ENCODE results near the gene ANKHD1. TPM values are rescaled to one million over a fixed set of nuclear protein-coding genes. Genes with fewer than 3 reads are reported as not detected.

Gene ANKHD1
- total and polyA plus RNA-seq, 7 donors = 31.2 to 86.1 (median 57.1) TPM

- Histone ChIP-seq H3K9me3 (no peaks in the 10 kb centered on the region), H3K4me3 (no peak overlapping the region), H3K4me1 (no peaks in the 10 kb centered on the region), H3K27ac (no peak overlapping the region), H3K27me3 (ENCODE audit: insufficient read depth in 3 of 3, low read length in 2 of 3) (no peaks in the 10 kb centered on the region), H3K36me3 (ENCODE audit: insufficient read depth in 1 of 2, low read depth in 1 of 2) (no peaks in the 10 kb centered on the region)
- DNase-seq (no peak), ATAC-seq (no peak)
- no peak for TF ChIP-seq CTCF (IDR thresholded peaks at IDR 0.05)
- intact Hi-C loops (cut with DNase I) = no loop called here
These were observed 18.8 kb upstream of the ANKHD1 start for GRCh38 chr5:140382866-140383265.

GRCh38 chr5:140383300-140383699 lies 18.3 kb upstream of the ANKHD1 start:
- Histone ChIP-seq H3K27ac (no peak overlapping the region), H3K4me3 (no peak overlapping the region), H3K4me1 (no peaks in the 10 kb centered on the region), H3K27me3 (ENCODE audit: insufficient read depth in 3 of 3, low read length in 2 of 3) (no peaks in the 10 kb centered on the region), H3K36me3 (ENCODE audit: insufficient read depth in 1 of 2, low read depth in 1 of 2) (no peaks in the 10 kb centered on the region), H3K9me3 (no peaks in the 10 kb centered on the region)
- intact Hi-C loops (cut with DNase I) = no loop called here
- DNase-seq (no peak), ATAC-seq (no peak)
- 86 to 94% (median 87%) methylated on average over 2 of the region's 2 CpGs for WGBS, 3 donors
- no peak for TF ChIP-seq CTCF (IDR thresholded peaks at IDR 0.05)

- no peak overlapping the region for H3K4me3 ChIP-seq
- no peak for ATAC-seq
- H3K27ac ChIP-seq = no peak overlapping the region
- H3K4me1 ChIP-seq = no peaks in the 10 kb centered on the region
- H3K9me3 ChIP-seq = no peaks in the 10 kb centered on the region
- no peaks in the 10 kb centered on the region for H3K27me3 ChIP-seq (ENCODE audit: insufficient read depth in 3 of 3, low read length in 2 of 3)
- WGBS, 3 donors = 94 to 97% (median 96%) methylated on average over 2 of the region's 2 CpGs
- no peak for TF ChIP-seq CTCF (IDR thresholded peaks at IDR 0.05)
- intact Hi-C loops (cut with DNase I) = no loop called here
- H3K36me3 ChIP-seq (ENCODE audit: insufficient read depth in 1 of 2, low read depth in 1 of 2) = no peaks in the 10 kb centered on the region
- DNase-seq = no peak
These were observed 13.6 kb upstream of the ANKHD1 start for GRCh38 chr5:140388052-140388451.

GRCh38 chr5:140391312-140391711 lies 10.3 kb upstream of the ANKHD1 start:
- DNase-seq (no peak), ATAC-seq (no peak)
- 79 to 92% (median 84%) methylated on average over 1 of the region's 1 CpG for WGBS, 3 donors
- Histone ChIP-seq H3K9me3 (no peaks in the 10 kb centered on the region), H3K4me1 (no peaks in the 10 kb centered on the region), H3K27me3 (ENCODE audit: insufficient read depth in 3 of 3, low read length in 2 of 3) (no peaks in the 10 kb centered on the region), H3K4me3 (no peak overlapping the region), H3K36me3 (ENCODE audit: insufficient read depth in 1 of 2, low read depth in 1 of 2) (no peaks in the 10 kb centered on the region), H3K27ac (no peak overlapping the region)
- intact Hi-C loops (cut with DNase I) = loop anchor here in 1 of 2 donors (5.0 kb wide), 1 partner anchor 1231 kb away; no protein-coding TSS in a partner anchor
- no peak for TF ChIP-seq CTCF (IDR thresholded peaks at IDR 0.05)

- no peak overlapping the region for H3K27ac ChIP-seq
- no peak overlapping the region for H3K4me3 ChIP-seq
- intact Hi-C loops (cut with DNase I) = loop anchor here in 1 of 2 donors (5.0 kb wide), 1 partner anchor 1231 kb away; no protein-coding TSS in a partner anchor
- H3K4me1 ChIP-seq = no peaks in the 10 kb centered on the region
- WGBS, 3 donors = 97 to 100% (median 100%) methylated on average over 1 of the region's 1 CpG
- no peak for ATAC-seq
- no peaks in the 10 kb centered on the region for H3K27me3 ChIP-seq (ENCODE audit: insufficient read depth in 3 of 3, low read length in 2 of 3)
- no peak for DNase-seq
- H3K9me3 ChIP-seq = no peaks in the 10 kb centered on the region
- H3K36me3 ChIP-seq (ENCODE audit: insufficient read depth in 1 of 2, low read depth in 1 of 2) = no peaks in the 10 kb centered on the region
- TF ChIP-seq CTCF (IDR thresholded peaks at IDR 0.05) = no peak
These were observed 9.9 kb upstream of the ANKHD1 start for GRCh38 chr5:140391732-140392131.

All from psoas muscle (tissue), 8 donors.